Adrenal gland (tissue), 5 donors: ENCODE data around the gene ZDHHC19.

Source experiments
- POLR2A ChIP-seq, 2 donors: fragments of 450-650 bp; IDR thresholded peaks; one replicate each; pipeline ENCODE4 v1.6.1; 2017; ENCODE audit warnings: antibody characterized with exemption in 2 of 2, mild to moderate bottlenecking in 2 of 2, moderate library complexity in 1 of 2
- TF ChIP-seq, protein P1 (sequence below), 6 experiments: fragments of 450-650 bp in 4 of 6; fragments of 200-600 bp in 2 of 6; sonication (generic) in 1 of 6; IDR thresholded peaks; 1 replicate in 5 of 6; 2 replicates in 1 of 6; pipeline versions ENCODE4 v1.5.1 to v1.8.0; 2016 to 2021; ENCODE audit warnings: antibody characterized with exemption in 6 of 6, mild to moderate bottlenecking in 2 of 6, moderate library complexity in 1 of 6
- donor health status: DM: no; HTN: no; CAD: no.

DNA sequence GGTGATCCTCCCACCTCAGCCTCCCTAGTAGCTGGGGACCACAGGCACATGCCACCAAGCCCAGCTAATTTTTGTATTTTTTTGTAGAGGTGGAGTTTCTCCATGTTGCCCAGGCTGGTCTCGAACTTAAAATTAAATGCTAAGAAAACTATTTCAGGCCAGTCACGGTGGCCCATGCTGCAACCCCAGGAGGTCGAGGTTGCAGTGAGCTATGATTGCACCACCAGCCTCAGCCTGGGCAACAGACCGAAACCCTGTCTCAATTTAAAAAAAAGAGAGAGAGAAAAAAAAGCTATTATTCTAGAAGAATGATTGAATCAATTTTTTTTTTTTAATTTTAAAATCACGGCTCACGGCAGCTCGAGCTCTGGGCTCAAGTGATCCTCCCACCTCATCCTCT, 9.8 kb upstream of the ZDHHC19 start:
- TF ChIP-seq, protein P1, sequence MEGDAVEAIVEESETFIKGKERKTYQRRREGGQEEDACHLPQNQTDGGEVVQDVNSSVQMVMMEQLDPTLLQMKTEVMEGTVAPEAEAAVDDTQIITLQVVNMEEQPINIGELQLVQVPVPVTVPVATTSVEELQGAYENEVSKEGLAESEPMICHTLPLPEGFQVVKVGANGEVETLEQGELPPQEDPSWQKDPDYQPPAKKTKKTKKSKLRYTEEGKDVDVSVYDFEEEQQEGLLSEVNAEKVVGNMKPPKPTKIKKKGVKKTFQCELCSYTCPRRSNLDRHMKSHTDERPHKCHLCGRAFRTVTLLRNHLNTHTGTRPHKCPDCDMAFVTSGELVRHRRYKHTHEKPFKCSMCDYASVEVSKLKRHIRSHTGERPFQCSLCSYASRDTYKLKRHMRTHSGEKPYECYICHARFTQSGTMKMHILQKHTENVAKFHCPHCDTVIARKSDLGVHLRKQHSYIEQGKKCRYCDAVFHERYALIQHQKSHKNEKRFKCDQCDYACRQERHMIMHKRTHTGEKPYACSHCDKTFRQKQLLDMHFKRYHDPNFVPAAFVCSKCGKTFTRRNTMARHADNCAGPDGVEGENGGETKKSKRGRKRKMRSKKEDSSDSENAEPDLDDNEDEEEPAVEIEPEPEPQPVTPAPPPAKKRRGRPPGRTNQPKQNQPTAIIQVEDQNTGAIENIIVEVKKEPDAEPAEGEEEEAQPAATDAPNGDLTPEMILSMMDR (IDR thresholded peaks at IDR 0.05): no peak
- no peak for TF ChIP-seq POLR2A (IDR thresholded peaks at IDR 0.05)
